Spleen (tissue), 11 donors: ENCODE measurements around the gene RGL1. TPM values are rescaled to one million over a fixed set of nuclear protein-coding genes. Genes with fewer than 3 reads are reported as not detected.

Experiments
- DNase-seq: peaks from one replicate; pipeline ENCODE4 v3.0.0-alpha.2; 2020
- H3K27ac ChIP-seq, 8 donors: fragments of 200-600 bp; sonication (generic) in 7 of 8; 1 replicate in 4 of 8; 2 replicates in 4 of 8; pipeline versions ENCODE4 v1.5.0 to v1.8.0; 2016 to 2021; ENCODE audit warnings: inconsistent platforms in 4 of 8, mild to moderate bottlenecking in 4 of 8, moderate library complexity in 1 of 8
- H3K27me3 ChIP-seq, 7 donors: fragments of 200-600 bp; sonication (generic) in 6 of 7; replicated peaks in 1 of 7; 1 replicate in 4 of 7; 2 replicates in 3 of 7; pipeline versions ENCODE4 v1.5.0 to v1.8.0; 2016 to 2021; ENCODE audit warnings: inconsistent platforms in 3 of 7, mild to moderate bottlenecking in 1 of 7
- H3K36me3 ChIP-seq, 6 donors: fragments of 200-600 bp; sonication (generic) in 5 of 6; 1 replicate in 4 of 6; 2 replicates in 2 of 6; pipeline versions ENCODE4 v1.5.0 to v1.8.0; 2016 to 2021; ENCODE audit warnings: inconsistent platforms in 2 of 6
- H3K4me1 ChIP-seq, 6 donors: fragments of 200-600 bp; sonication (generic) in 5 of 6; 1 replicate in 3 of 6; 2 replicates in 3 of 6; pipeline versions ENCODE4 v1.5.0 to v1.8.0; 2016 to 2021; ENCODE audit warnings: inconsistent platforms in 3 of 6
- H3K4me3 ChIP-seq, 8 donors: fragments of 200-600 bp; sonication (generic) in 7 of 8; 1 replicate in 4 of 8; 2 replicates in 4 of 8; pipeline versions ENCODE4 v1.5.0 to v1.8.0; 2016 to 2021; ENCODE audit warnings: inconsistent platforms in 4 of 8, mild to moderate bottlenecking in 4 of 8, moderate library complexity in 2 of 8
- H3K9me3 ChIP-seq, 8 donors: fragments of 200-600 bp; sonication (generic) in 7 of 8; 1 replicate in 4 of 8; 2 replicates in 4 of 8; pipeline versions ENCODE4 v1.5.0 to v1.8.0; 2016 to 2021; ENCODE audit warnings: inconsistent platforms in 4 of 8
- CTCF ChIP-seq, 11 experiments: fragments of 200-600 bp in 7 of 11; fragments of 450-650 bp in 4 of 11; sonication (generic) in 4 of 11; IDR thresholded peaks in 8 of 11; conservative IDR thresholded peaks in 3 of 11; 1 replicate in 7 of 11; 2 replicates in 4 of 11; pipeline versions ENCODE4 v1.4.0 to v1.8.0; 2016 to 2021; ENCODE audit warnings: antibody characterized with exemption in 11 of 11, inconsistent platforms in 4 of 11, mild to moderate bottlenecking in 1 of 11
- POLR2A ChIP-seq, 3 donors: fragments of 450-650 bp; IDR thresholded peaks; one replicate each; pipeline ENCODE4 v1.5.1; 2017; ENCODE audit warnings: antibody characterized with exemption in 3 of 3, mild to moderate bottlenecking in 1 of 3
- POLR2AphosphoS5 ChIP-seq, 3 donors: sonication (generic); formaldehyde crosslinking; IDR thresholded peaks; one replicate each; pipeline ENCODE4 v1.5.1; 2017; ENCODE audit warnings: antibody characterized with exemption in 3 of 3
- WGBS, 5 donors: extraction: QIAGEN DNeasy Blood & Tissue Kit in 3 of 5; methylation state at CpG; one replicate each; pipeline versions ENCODE4 v1.1.5 to v1.1.7; 2013 to 2018; 5-methylcytosine and 5-hydroxymethylcytosine counted together
- intact Hi-C: fragments of 100-400 bp; cut with DNase I; formaldehyde crosslinking; loops from one replicate; pipeline ENCODE4 v1.15.0; 2023; ENCODE audit warnings: low total_unique reads
- polyA plus RNA-seq, 3 donors: library from polyadenylated mRNA; stranded (reverse); fragments of 200-250 nt; gene quantifications; one replicate each; pipeline ENCODE4 v1.2.1, GENCODE V29; 2013
- total RNA-seq, 7 donors: library from RNA; depleted of rRNA in 3 of 7; stranded (reverse); fragments of >200 nt in 3 of 7; fragmentation: NEBNext Ultra II Directional in 4 of 7; extraction: Animal tissue kit (Norgen Biotek cat#: 25700) in 4 of 7; gene quantifications; one replicate each; pipeline versions ENCODE4 v1.1.0 to v1.2.1, GENCODE V29; 2016 to 2021
- donor health status: healthy with polysubstance abuse.
- donor health status: DM: no; HTN: no; CAD: no; lungs with moderate emphysema.
- donor health status: DM: no; HTN: no; CAD: no.
- donor health status: Bipolar disorder and iron deficiency.
- donor health status: healthy.
- donor health status: DM: no; HTN: no; CAD: no.
- donor health status: DM: yes; HTN: yes; CAD: no.

Gene RGL1
- total and polyA plus RNA-seq, 10 donors: 14.3 to 126 (median 71.4) TPM

GRCh38 chr1:183859119-183859518 lies 54.2 kb downstream of the RGL1 start:
- DNase-seq: no peak
- intact Hi-C loops: no loop called here
- Histone ChIP-seq H3K4me3 (no peak overlapping the region), H3K27me3 (no peaks in the 10 kb centered on the region), H3K9me3 (no peaks in the 10 kb centered on the region), H3K36me3 (no peaks in the 10 kb centered on the region), H3K4me1 (peaks cover 0 to 25% (median 2%) of the 10 kb centered on the region in 6 donors), H3K27ac (no peak overlapping the region)
- no peak for TF ChIP-seq POLR2A (IDR thresholded peaks at IDR 0.05)
- 79 to 90% (median 88%) methylated on average over 3 of the region's 3 CpGs for WGBS, 5 donors

DNA sequence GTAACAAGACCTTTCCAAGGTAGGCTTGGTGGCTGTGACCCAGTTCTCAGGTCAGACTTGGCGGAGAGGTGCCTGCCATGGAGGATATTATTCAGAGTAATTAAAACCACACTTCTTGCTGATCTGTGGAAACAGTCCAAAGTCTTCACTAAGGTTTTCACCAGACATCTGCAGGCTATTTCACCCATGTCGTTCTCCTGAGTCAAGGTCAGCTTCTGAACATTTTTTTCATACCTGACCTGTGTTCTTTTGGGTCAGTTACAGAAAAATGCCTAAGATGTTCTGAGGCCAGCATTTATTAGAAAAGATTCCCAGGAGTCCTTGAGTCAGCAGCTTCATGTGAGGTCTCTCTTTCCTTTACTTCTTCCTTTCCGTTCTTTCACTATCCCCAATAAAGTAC lies 54.9 kb downstream of the RGL1 start:
- TF ChIP-seq POLR2A (IDR thresholded peaks at IDR 0.05) (no peak), POLR2AphosphoS5 (IDR thresholded peaks at IDR 0.05) (no peak), CTCF (IDR thresholded peaks at IDR 0.05 in 8 of 11, conservative IDR thresholded peaks at IDR 0.05 in 3 of 11) (no peak)
- H3K27ac ChIP-seq: no peak overlapping the region
- intact Hi-C loops: no loop called here
- H3K36me3 ChIP-seq: no peaks in the 10 kb centered on the region
- 66 to 84% (median 79%) methylated on average over 3 of the region's 3 CpGs for WGBS, 5 donors
- no peak overlapping the region for H3K4me3 ChIP-seq
- peaks cover 0 to 18% (median 0%) of the 10 kb centered on the region in 6 donors for H3K4me1 ChIP-seq
- DNase-seq: no peak
- no peaks in the 10 kb centered on the region for H3K9me3 ChIP-seq
- no peaks in the 10 kb centered on the region for H3K27me3 ChIP-seq

DNA sequence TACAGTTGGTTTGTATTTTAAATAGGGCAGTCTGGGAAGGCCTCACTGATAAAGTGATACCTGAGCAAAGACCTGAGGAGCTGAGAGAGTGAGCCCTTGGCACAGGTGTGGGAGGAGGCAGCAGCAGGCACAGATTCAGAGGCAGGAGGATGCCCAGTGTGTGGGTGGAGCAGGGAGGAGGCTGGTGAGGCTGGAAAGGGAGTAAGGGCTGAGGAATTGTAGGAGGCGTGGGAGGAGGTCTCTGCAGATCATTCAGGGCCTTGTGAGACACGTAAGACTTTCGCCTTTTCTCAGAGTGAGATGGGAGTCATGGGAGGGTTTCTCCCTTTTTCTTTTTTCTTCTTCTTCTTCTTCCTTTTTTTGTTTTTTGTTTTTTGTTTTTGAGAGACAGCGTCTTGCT lies 58.0 kb downstream of the RGL1 start:
- intact Hi-C loops: no loop called here
- H3K36me3 ChIP-seq: peaks cover 0 to 14% (median 0%) of the 10 kb centered on the region in 6 donors

GRCh38 chr1:183863852-183864251 lies 58.9 kb downstream of the RGL1 start:
- Histone ChIP-seq H3K36me3 (peaks cover 0 to 14% (median 0%) of the 10 kb centered on the region in 6 donors), H3K27ac (peak overlapping the region in 2 of 8 donors; percentile 10 to 40), H3K9me3 (no peaks in the 10 kb centered on the region), H3K4me3 (no peak overlapping the region), H3K4me1 (peaks cover 0 to 10% (median under 1%) of the 10 kb centered on the region in 6 donors), H3K27me3 (no peaks in the 10 kb centered on the region)
- intact Hi-C loops: no loop called here
- TF ChIP-seq CTCF (IDR thresholded peaks at IDR 0.05 in 8 of 11, conservative IDR thresholded peaks at IDR 0.05 in 3 of 11) (no peak), POLR2AphosphoS5 (IDR thresholded peaks at IDR 0.05) (no peak), POLR2A (IDR thresholded peaks at IDR 0.05) (no peak)
- DNase-seq: no peak

More for the DNA sequence above, 58.0 kb downstream of the RGL1 start:
- 76 to 95% (median 86%) methylated on average over 4 of the region's 4 CpGs for WGBS, 5 donors
- DNase-seq: no peak
- peaks cover 0 to 11% (median 0%) of the 10 kb centered on the region in 6 donors for H3K4me1 ChIP-seq
- H3K27ac ChIP-seq: peak overlapping the region in 3 of 8 donors; percentile 10 to 45 (median 29)
- H3K27me3 ChIP-seq: no peaks in the 10 kb centered on the region
- H3K4me3 ChIP-seq: no peak overlapping the region
- TF ChIP-seq CTCF (IDR thresholded peaks at IDR 0.05 in 8 of 11, conservative IDR thresholded peaks at IDR 0.05 in 3 of 11) (no peak), POLR2A (IDR thresholded peaks at IDR 0.05) (no peak), POLR2AphosphoS5 (IDR thresholded peaks at IDR 0.05) (peak in 1 of 3 donors; percentile 26)
- H3K9me3 ChIP-seq: no peaks in the 10 kb centered on the region

GRCh38 chr1:183864611-183865010 lies 59.7 kb downstream of the RGL1 start:
- Histone ChIP-seq H3K4me3 (no peak overlapping the region), H3K4me1 (peaks cover 0 to 8% (median 4%) of the 10 kb centered on the region in 6 donors), H3K27ac (no peak overlapping the region), H3K36me3 (peaks cover 0 to 14% (median 0%) of the 10 kb centered on the region in 6 donors), H3K27me3 (no peaks in the 10 kb centered on the region), H3K9me3 (no peaks in the 10 kb centered on the region)
- intact Hi-C loops: no loop called here
- TF ChIP-seq POLR2A (IDR thresholded peaks at IDR 0.05) (no peak), POLR2AphosphoS5 (IDR thresholded peaks at IDR 0.05) (no peak), CTCF (IDR thresholded peaks at IDR 0.05 in 8 of 11, conservative IDR thresholded peaks at IDR 0.05 in 3 of 11) (no peak)
- DNase-seq: no peak
- 94 to 96% (median 95%) methylated on average over 3 of the region's 3 CpGs for WGBS, 5 donors
